ES-I3 (cell line): Measurements from ENCODE around the gene ADGRG3.

ENCODE experiments used
- H3K36me3 ChIP-seq: 2 replicates; pipeline ENCODE4 v1.6.1; 2013; ENCODE audit warnings: mild to moderate bottlenecking, low read length, control low read depth, moderate library complexity; ENCODE audit not compliant: insufficient read depth
- H3K4me1 ChIP-seq: 2 replicates; pipeline ENCODE4 v1.6.1; 2013; ENCODE audit warnings: mild to moderate bottlenecking, control low read depth, low read length; ENCODE audit not compliant: insufficient read depth
- H3K9ac ChIP-seq: 2 replicates; pipeline ENCODE4 v1.6.1; 2013; ENCODE audit warnings: low read depth, mild to moderate bottlenecking, low read length, moderate library complexity
- H3K9me3 ChIP-seq: 2 replicates; pipeline ENCODE4 v1.6.1; 2013; ENCODE audit warnings: mild to moderate bottlenecking, low read length, moderate library complexity; ENCODE audit not compliant: control insufficient read depth, insufficient read depth

The ADGRG3 gene

DNA sequence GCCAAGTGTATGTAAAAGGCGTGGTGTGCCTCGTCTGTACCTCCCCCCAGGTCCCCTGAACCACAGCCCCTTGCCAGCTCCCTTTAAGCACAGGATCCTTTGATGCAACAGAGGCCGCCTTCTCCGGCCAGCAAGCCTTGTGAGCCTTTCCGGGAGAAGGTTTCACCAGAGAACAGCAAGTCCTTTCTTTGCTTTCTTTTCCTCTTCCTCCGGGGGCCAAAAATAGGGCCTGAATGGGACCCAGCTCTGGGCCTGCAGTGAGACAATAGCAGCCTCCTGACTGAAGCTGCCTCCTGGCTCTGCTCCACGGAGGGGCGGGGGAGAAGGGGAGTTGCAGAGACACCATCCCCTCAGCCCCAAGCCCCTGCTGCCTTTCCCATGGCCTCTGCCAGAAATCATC lies 30.7 kb upstream of the ADGRG3 start:
- Histone ChIP-seq H3K9ac (no peak overlapping the region), H3K4me1 (no peaks in the 10 kb centered on the region; the same call in 1 of the 2 replicates), H3K36me3 (no peaks in the 10 kb centered on the region), H3K9me3 (no peaks in the 10 kb centered on the region)

DNA sequence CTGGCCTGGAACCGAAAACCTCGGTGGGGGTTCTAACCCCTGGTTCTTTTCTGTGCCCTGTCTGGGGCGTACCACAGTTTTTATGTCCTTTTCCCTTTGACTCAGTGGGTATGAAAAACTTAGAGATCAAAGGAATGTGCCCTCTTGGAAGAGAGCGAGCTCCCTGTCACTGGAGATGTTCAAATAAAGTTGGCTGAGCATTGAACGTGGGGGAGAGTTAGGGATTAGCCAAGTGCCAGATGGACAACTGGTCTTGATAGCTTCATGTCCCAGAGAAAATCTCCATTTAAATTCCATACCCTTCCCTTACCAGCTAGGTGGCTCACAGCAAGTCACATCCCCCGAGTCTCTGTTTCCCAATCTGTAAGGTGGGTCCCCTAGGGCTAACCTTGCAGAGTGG lies 30.1 kb upstream of the ADGRG3 start:
- H3K4me1 ChIP-seq = no peaks in the 10 kb centered on the region; the same call in 1 of the 2 replicates
- no peaks in the 10 kb centered on the region for H3K36me3 ChIP-seq
- no peaks in the 10 kb centered on the region for H3K9me3 ChIP-seq
- no peak overlapping the region for H3K9ac ChIP-seq

DNA sequence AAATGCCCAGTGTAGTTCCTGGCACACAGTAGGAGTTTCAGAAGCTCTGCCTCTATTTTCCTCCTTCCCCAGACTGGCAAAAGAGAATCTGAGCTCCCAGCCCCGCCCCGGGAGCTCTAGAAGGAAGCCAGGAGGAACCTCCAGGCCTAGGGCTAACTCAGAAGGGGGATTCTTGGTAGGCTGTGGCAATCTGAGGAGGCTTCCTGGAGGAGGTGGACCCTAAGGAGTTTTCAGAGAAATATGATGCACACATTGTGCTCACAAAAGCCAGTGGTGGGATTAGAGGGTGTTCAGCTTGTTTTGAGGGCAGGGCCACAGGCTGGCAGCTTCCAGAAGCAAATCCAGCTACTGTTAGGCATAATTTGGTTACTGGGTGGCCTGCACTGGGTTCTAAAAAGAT lies 29.7 kb upstream of the ADGRG3 start:
- H3K4me1 ChIP-seq = no peaks in the 10 kb centered on the region; the same call in 1 of the 2 replicates
- H3K9ac ChIP-seq = no peak overlapping the region
- H3K36me3 ChIP-seq = no peaks in the 10 kb centered on the region
- no peaks in the 10 kb centered on the region for H3K9me3 ChIP-seq

DNA sequence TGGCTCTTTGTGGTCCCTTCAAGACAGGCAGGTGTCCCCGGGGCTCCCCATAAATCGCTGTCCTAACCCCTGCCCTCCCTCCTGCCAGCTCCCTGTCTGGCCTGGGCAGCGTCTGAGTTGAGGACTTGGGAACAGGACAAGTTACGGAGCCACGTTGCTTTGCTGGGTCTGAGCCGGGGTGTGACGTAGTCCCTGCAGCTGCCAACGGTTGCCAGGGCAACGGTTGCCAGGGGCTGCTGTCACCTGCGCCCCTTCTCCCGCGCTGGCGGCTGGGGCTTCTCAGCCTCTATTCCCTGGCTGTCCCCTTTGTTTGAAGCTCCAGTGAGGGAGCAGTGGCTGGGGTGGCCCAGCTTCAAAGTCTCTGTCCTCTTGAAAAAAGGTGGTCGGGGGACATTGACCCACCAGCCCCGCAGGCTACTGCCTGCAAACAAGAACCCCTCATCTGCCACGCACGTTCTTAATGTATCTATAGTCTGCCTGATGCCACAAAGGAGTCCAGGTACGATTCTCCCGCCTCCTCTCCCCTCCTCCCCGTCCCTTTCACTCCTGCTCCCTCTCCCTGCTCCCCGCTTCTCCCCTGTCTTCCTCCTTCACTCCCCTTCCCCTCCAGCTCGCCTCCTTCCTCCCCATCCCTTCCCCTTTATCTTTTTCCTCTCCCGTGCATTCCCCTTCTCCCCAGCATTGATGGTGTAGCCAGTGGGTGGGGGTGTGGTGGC lies 28.8 kb upstream of the ADGRG3 start:
- Histone ChIP-seq H3K9me3 (no peaks in the 10 kb centered on the region), H3K4me1 (no peaks in the 10 kb centered on the region; the same call in 1 of the 2 replicates)

DNA sequence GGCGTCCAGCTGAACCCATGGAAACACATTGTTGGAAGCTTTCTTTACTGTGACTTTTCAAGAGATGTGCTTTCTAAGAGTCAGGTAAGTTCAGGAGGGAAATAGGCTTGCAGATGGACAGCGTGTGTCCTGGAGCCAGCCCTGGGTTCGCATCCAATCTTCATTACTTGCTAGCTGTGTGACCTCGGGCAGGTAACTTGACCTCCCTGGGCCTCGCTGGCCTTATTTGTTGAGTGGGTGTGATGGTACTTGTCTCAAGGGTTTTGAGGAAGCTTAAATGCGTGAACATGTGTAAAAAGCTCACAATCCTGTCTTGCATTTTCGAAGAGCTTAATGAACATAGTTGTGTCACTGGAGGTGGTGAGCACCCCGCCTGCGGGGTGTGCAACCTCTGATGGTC lies 27.9 kb upstream of the ADGRG3 start:
- Histone ChIP-seq H3K36me3 (no peaks in the 10 kb centered on the region), H3K4me1 (no peaks in the 10 kb centered on the region; the same call in 1 of the 2 replicates), H3K9ac (no peak overlapping the region), H3K9me3 (no peaks in the 10 kb centered on the region)

More for the DNA sequence above, 28.8 kb upstream of the ADGRG3 start:
- no peak overlapping the region for H3K9ac ChIP-seq
- no peaks in the 10 kb centered on the region for H3K36me3 ChIP-seq

DNA sequence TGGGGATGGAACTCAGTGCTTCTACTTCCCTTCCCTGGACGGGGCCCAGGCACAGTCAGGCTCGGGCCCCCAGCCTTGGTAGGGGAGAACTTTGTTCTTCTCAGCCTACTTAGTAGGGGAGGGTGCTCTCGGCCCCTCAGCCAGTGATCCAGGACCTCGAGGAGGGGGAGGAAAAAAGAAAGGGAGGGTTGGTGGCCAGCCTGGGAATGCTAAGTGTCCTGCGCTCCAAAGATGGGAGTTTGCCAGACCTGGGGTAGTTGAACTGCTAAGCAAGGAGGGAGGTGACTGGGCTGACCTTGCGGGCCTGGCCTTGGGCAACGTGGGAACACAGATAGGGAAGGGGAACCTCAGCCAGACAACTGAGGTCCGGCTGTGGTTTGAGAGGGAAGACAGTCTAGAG lies 27.5 kb upstream of the ADGRG3 start:
- Histone ChIP-seq H3K4me1 (no peaks in the 10 kb centered on the region; the same call in 1 of the 2 replicates), H3K9me3 (no peaks in the 10 kb centered on the region), H3K36me3 (no peaks in the 10 kb centered on the region), H3K9ac (no peak overlapping the region)

DNA sequence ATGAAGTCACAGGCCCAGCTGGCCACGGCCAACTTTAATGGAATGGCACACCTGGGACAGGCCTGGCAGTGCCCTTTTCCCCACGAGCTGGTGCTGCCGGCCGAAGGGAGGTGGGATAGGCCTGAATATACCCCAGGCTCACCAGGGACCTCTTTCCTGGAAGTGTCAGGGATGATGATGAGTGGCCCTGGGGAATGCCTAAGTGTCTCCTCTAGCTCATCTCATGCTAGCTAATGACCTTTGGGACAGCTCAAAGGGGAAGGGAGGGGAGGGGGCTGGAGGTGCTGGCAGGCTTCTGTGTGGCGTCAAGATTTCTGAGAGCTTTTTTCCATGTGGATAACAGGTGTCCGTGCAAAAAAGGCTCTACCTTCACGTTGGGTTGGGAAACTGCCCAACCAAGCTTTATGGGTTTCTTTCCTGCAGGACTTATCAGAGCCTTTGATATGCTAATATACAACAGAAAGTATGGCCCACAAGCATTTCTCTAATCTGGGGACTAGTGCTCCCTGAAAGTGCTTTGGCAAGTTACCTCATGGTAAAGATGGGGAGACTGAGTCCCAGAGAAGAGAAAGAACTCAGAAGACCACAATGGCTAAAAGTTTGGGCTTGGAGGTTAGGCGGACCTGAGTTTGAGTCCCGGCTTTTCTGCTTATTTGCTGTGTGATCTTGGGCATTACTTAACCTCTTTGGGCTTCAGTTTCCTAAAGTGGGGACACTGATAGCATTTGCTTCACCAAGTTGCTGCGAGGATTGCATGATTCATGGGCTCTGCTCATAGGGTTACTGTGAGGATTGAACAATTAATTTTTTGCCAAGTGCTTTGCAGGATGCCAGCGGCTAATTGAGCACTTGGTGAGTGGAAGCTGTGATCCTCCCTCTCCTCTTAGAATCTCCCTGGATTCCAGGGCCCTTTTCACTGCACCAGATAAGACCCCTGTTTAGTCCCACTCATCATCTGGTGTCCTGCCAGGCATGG lies 25.7 kb upstream of the ADGRG3 start:
- Histone ChIP-seq H3K9ac (no peak overlapping the region), H3K36me3 (no peaks in the 10 kb centered on the region), H3K4me1 (no peaks in the 10 kb centered on the region; the same call in 1 of the 2 replicates), H3K9me3 (no peaks in the 10 kb centered on the region)

DNA sequence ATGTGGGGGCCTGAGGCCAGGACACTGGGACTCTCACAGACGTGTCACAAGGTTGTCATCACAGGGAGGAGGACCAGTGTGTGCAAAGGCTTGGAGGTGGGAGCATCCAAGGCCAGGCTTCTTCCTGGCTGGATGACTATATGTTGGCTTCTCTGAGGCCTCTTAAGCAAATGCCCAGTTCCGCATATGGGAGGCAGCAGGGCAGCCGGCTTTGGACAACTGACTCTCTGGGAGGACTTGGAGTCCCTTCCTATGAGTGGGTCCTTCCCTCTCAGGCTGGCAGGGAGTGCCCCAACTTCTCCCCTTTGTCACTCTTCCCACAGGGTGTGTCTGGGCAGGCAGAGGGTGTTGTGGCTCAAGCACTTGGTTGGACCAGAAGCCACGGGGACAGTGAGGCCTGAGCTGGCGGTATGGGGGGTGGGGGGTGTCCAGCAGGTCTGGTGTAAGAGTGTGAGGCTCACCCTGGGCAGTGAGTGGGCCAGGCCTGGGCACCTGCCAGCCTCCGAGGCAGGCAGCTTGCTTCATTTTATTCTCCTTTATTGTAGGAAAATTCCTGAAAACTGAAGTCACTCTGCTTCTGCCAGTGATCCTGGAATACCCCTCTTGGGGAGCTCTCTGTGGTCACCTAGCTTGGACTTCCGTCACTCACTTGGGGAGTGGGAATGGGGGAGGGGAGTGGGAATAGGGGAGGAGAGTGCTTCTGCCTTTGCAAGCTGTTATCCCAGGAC lies 24.8 kb upstream of the ADGRG3 start:
- H3K4me1 ChIP-seq = no peaks in the 10 kb centered on the region; the same call in 1 of the 2 replicates
- no peaks in the 10 kb centered on the region for H3K9me3 ChIP-seq
- no peak overlapping the region for H3K9ac ChIP-seq
- no peaks in the 10 kb centered on the region for H3K36me3 ChIP-seq

DNA sequence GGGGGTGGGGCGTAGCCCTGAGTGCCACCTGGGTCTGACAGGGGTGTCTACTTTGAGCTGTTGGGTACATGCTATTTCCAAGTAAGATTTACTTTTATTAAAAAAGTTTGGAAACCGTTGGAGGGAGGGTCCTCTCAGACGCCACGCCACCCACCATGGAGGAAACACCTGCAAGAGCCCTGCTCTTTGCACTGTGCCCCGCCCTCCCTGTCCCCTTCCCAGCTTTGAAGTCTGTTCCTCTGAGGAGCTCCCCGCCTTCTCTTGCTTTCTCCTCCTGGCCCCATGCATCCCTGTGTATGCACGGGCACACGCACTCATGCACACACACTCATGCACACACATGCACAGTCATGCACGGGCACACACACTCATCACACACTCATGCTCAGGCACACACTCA lies 24.2 kb upstream of the ADGRG3 start:
- Histone ChIP-seq H3K36me3 (no peaks in the 10 kb centered on the region), H3K9me3 (no peaks in the 10 kb centered on the region), H3K9ac (no peak overlapping the region)

DNA sequence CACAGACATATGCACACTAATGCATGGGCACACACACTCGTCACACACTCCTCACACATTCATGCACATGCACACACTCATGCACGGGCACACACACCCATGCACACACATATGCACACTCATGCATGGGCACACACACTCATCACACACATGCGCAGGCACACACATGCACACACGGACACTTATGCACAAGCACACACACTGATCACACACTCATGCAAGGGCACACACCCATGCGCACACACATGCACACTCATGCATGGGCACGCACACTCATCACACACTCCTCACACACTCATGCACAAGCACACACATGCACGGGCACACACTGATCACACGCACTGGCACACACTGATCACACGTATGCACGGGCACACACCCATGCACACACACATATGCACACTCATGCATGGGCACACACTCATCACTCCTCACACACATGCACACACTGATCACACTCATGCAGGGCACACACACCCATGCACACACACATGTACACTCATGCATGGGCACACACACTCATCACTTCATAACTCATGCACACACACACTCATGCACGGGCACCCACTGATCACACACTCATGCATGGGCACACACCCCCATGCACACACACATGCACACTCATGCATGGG lies 23.6 kb upstream of the ADGRG3 start:
- H3K9ac ChIP-seq = no peak overlapping the region
- no peaks in the 10 kb centered on the region for H3K9me3 ChIP-seq
- H3K4me1 ChIP-seq = no peaks in the 10 kb centered on the region; the same call in 1 of the 2 replicates
- H3K36me3 ChIP-seq = no peaks in the 10 kb centered on the region

More for the DNA sequence above, 24.2 kb upstream of the ADGRG3 start:
- H3K4me1 ChIP-seq = no peaks in the 10 kb centered on the region; the same call in 1 of the 2 replicates

DNA sequence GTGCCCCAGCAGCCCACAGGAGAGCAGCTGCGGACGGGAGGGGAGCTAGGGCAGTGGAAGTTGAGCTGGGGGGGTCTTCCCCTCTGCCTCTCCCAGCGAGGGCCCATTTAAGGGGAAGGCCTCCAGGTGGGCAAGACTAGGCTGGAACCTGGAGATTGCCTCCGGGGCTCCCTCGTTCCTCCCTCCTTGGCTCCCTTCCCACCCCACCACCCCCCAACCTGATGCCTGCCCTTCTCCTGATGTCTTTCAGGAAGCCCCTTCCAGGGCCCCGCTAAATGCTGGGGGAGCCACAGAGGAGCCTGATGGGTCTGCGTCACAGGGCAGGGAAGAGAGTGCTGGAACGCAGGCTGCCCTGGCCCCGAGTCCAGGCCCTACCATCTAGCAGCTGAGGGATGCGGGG lies 22.9 kb upstream of the ADGRG3 start:
- H3K9ac ChIP-seq = no peak overlapping the region
- H3K9me3 ChIP-seq = no peaks in the 10 kb centered on the region
- H3K36me3 ChIP-seq = no peaks in the 10 kb centered on the region
- H3K4me1 ChIP-seq = no peaks in the 10 kb centered on the region; the same call in 1 of the 2 replicates

DNA sequence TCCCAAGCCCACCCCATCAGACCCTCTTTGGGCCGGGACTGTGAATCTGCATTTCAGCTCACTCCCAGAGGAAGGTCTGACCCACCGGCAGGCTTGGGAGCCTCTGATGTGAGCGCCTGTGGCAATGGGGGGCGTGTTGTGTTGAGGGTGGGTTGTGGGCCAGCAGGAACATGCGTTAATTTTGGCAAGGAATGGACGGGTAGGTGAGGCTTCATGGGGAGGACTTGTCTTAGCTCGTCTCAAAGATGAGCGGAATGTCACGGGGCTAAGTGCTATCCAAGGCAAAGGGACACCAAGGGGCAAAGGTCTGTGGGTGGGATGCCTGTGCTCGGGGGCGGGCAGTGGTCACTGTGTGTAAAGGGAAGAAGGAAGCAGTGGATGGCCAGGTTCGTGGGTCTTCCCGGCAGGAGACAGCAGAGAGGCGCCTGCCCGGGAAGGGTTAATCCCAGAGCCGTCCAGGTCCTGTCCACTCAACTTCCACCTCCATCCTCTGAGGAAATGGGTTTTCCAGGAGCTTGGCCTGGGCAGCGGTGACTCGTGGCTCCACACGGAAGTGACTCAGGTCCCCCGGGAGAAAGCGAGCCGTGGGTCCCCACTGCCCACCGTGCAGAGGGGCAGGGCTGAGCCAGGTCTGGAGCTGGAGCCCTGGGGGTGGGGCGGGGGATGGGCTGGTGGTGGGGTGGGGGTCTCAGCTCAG lies 22.3 kb upstream of the ADGRG3 start:
- no peak overlapping the region for H3K9ac ChIP-seq
- H3K4me1 ChIP-seq = no peaks in the 10 kb centered on the region; the same call in 1 of the 2 replicates
- no peaks in the 10 kb centered on the region for H3K36me3 ChIP-seq
- H3K9me3 ChIP-seq = no peaks in the 10 kb centered on the region

DNA sequence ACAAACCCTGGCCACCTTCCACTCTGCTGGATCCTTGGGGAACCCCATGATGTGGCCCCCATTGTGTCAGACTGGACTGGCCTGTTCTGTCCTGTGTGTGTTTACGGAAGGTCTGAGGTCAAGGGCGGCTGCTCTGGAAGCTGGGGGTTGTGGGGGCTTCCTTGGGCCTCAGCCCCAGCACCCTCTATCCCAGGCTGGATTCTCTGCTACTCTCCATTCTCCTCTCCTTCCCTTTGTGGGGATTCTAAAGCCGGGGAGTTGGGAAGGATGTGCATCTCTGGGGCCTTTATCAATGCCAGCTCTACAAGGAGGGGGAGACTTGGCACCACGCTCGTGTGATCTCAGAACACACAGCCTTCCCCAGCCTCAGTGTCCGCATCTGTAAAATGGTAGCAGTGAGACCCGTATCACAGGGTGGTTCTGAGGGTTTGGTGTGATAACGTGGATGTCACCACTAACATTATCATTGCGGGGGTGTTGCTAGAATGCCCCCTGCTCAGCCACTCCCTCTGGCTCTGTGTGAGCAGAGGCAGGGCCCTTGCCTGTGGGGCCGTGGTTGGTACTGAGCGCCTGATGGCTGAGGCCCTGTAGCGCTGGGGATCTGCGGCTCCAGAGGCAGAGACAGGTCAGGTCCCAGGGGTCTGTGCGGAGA lies 21.6 kb upstream of the ADGRG3 start:
- Histone ChIP-seq H3K9me3 (no peaks in the 10 kb centered on the region), H3K4me1 (no peaks in the 10 kb centered on the region; the same call in 1 of the 2 replicates), H3K9ac (no peak overlapping the region), H3K36me3 (no peaks in the 10 kb centered on the region)
